HEK293T (cell line): ENCODE results near the gene ZBTB20.

Experiments
- CTCF ChIA-PET: fragments of 350-600 bp; formaldehyde crosslinking; extraction: SDS; loops from one replicate; lab custom pipeline; 2021; ENCODE audit warnings: antibody characterized with exemption, inconsistent platforms; lab: Yijun Ruan, JAX
- POLR2A ChIA-PET: fragments of 350-600 bp; formaldehyde crosslinking; extraction: SDS; loops from one replicate; lab custom pipeline; 2020; ENCODE audit warnings: antibody characterized with exemption, inconsistent platforms; lab: Yijun Ruan, JAX
- DNase-seq: peaks from one replicate; pipeline ENCODE4 v3.0.0; 2012; ENCODE audit warnings: mixed read lengths; ENCODE audit errors: extremely low spot score
- ARNT ChIP-seq: fragments of 450-650 bp; IDR thresholded peaks from 2 replicates; pipeline ENCODE4 v1.6.1; 2017; ENCODE audit warnings: mild to moderate bottlenecking
- BHLHE40 ChIP-seq: fragments of 450-650 bp; IDR thresholded peaks from 2 replicates; pipeline ENCODE4 v1.6.1; 2016; ENCODE audit warnings: mild to moderate bottlenecking, moderate library complexity, borderline replicate concordance
- CTBP1 ChIP-seq: fragments of 450-650 bp; IDR thresholded peaks from 2 replicates; pipeline ENCODE4 v1.6.1; 2016; ENCODE audit warnings: borderline replicate concordance
- ELF4 ChIP-seq: fragments of 450-650 bp; IDR thresholded peaks from 2 replicates; pipeline ENCODE4 v1.6.1; 2017; ENCODE audit warnings: antibody characterized with exemption
- FOXA1 ChIP-seq: fragments of 450-650 bp; IDR thresholded peaks from 2 replicates; pipeline ENCODE4 v1.6.1; 2016; ENCODE audit warnings: mild to moderate bottlenecking
- FOXK2 ChIP-seq: fragments of 450-650 bp; IDR thresholded peaks from 2 replicates; pipeline ENCODE4 v1.6.1; 2016; ENCODE audit warnings: mild to moderate bottlenecking
- FOXM1 ChIP-seq: fragments of 450-650 bp; IDR thresholded peaks from 2 replicates; pipeline ENCODE4 v1.6.1; 2017; ENCODE audit warnings: mild to moderate bottlenecking, borderline replicate concordance
- HDGF ChIP-seq: fragments of 450-650 bp; IDR thresholded peaks from 2 replicates; pipeline ENCODE4 v1.6.1; 2017; ENCODE audit warnings: antibody characterized with exemption, borderline replicate concordance
- L3MBTL2 ChIP-seq: fragments of 450-650 bp; conservative IDR thresholded peaks from 2 replicates; pipeline ENCODE4 v1.6.1; 2016; ENCODE audit warnings: mild to moderate bottlenecking
- LEF1 ChIP-seq: fragments of 450-650 bp; IDR thresholded peaks from 2 replicates; pipeline ENCODE4 v1.6.1; 2017; ENCODE audit warnings: mild to moderate bottlenecking, borderline replicate concordance
- NFRKB ChIP-seq: fragments of 450-650 bp; IDR thresholded peaks from 2 replicates; pipeline ENCODE4 v1.6.1; 2016; ENCODE audit warnings: mild to moderate bottlenecking, moderate library complexity
- PKNOX1 ChIP-seq: fragments of 450-650 bp; IDR thresholded peaks from 2 replicates; pipeline ENCODE4 v1.6.1; 2016
- SP1 ChIP-seq: fragments of 450-650 bp; IDR thresholded peaks from 2 replicates; pipeline ENCODE4 v1.6.1; 2017
- SUZ12 ChIP-seq: fragments of 450-650 bp; IDR thresholded peaks from 2 replicates; pipeline ENCODE4 v1.6.1; 2016; ENCODE audit warnings: mild to moderate bottlenecking
- TARDBP ChIP-seq: fragments of 450-650 bp; IDR thresholded peaks from 2 replicates; pipeline ENCODE4 v1.6.1; 2016
- ZNF384 ChIP-seq: fragments of 450-650 bp; IDR thresholded peaks from 2 replicates; pipeline ENCODE4 v1.6.1; 2016

Gene ZBTB20

GRCh38 chr3:114872588-114872987, 274.5 kb downstream of the ZBTB20 start:
- CTCF ChIA-PET = no interaction called here
- POLR2A ChIA-PET = no interaction called here
- DNase-seq = no peak
- TF ChIP-seq SUZ12 (no peak), CTBP1 (no peak), NFRKB (no peak), FOXM1 (no peak), LEF1 (no peak), SP1 (no peak), TARDBP (no peak), ELF4 (no peak), PKNOX1 (no peak), FOXK2 (no peak), L3MBTL2 (no peak), HDGF (no peak), ARNT (no peak), FOXA1 (no peak), ZNF384 (no peak)

DNA sequence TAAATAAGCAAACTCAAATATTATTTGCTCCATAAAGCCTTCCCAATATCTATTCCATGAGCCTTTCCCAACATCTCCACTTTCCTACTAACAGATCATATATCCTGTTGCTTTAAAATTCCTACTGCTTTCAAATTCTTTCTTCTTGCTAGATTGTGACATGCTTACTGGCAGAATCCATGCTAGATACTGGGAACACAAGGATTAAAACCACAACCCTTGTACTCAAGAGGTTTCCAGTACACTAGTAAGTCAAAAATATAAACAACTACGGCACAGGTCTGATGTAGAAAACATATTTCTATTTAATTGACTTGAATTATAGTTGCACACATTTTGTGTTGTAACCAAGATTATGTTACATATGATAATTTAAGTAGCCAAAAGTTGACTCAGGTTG, 275.0 kb downstream of the ZBTB20 start:
- CTCF ChIA-PET = no interaction called here
- TF ChIP-seq FOXK2 (no peak), PKNOX1 (no peak), NFRKB (no peak), LEF1 (no peak), SUZ12 (no peak), FOXM1 (no peak), TARDBP (no peak), BHLHE40 (no peak)
- DNase-seq = no peak
- POLR2A ChIA-PET = no interaction called here

- CTCF ChIA-PET = no interaction called here
- no peak for DNase-seq
- POLR2A ChIA-PET = no interaction called here
- TF ChIP-seq TARDBP (no peak), ELF4 (no peak), SUZ12 (no peak), BHLHE40 (no peak), NFRKB (no peak), ARNT (no peak), PKNOX1 (no peak), LEF1 (no peak), CTBP1 (no peak), HDGF (no peak)
These were observed 279.1 kb downstream of the ZBTB20 start for GRCh38 chr3:114867835-114868503.

DNA sequence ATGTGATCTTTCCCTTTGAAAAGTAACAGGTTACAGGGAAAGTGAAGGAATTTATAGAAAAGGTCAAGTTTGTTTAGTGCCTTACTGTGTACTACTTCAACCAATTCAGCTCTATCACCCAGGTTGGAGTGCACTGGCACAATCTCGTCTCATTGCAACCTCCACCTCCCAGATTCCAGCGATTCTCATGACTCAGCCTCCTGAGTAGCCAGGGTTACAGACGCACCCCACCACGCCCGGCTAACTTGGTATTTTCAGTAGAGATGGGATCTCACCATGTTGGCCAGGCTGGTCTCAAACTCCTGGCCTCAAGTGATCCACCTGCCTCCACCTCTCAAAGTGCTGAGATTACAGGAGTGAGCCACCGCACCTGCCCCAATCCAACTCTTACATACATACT, 279.7 kb downstream of the ZBTB20 start:
- ChIA-PET CTCF (no interaction called here), POLR2A (no interaction called here)
- TF ChIP-seq SUZ12 (no peak), FOXK2 (no peak), ARNT (no peak), L3MBTL2 (no peak), NFRKB (no peak), FOXA1 (no peak), ELF4 (no peak)
- DNase-seq = no peak

DNA sequence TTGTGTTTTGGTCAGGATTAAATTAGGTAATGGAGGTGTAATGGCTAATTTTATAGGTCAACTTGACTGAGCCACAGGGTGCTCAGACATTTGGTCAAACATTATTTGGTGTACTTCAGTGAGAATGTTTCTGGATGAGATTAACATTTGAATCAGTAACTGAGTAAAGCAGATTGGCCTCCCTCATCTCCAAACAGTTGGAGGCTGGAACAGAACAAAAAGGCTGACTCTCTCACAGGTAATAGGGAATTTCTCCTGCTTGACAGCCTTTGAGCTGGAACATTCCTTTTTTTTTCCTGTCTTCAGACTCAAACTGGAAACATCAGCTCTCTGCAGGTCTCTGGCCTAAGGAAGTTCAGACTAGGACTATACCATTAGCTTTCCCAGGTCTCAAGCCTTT, 280.7 kb downstream of the ZBTB20 start:
- no peak for DNase-seq
- ChIA-PET POLR2A (no interaction called here), CTCF (no interaction called here)
- no peak for TF ChIP-seq ZNF384
- no peak for TF ChIP-seq L3MBTL2
- TF ChIP-seq FOXK2 = no peak
- no peak for TF ChIP-seq SP1
- TF ChIP-seq LEF1 = no peak
- no peak for TF ChIP-seq FOXM1
- TF ChIP-seq ELF4 = no peak
- TF ChIP-seq ARNT = no peak
- TF ChIP-seq SUZ12 = no peak
- no peak for TF ChIP-seq FOXA1
- TF ChIP-seq HDGF = no peak
- no peak for TF ChIP-seq NFRKB
- no peak for TF ChIP-seq CTBP1
- TF ChIP-seq PKNOX1 = no peak
- TF ChIP-seq TARDBP = no peak
- TF ChIP-seq BHLHE40 = no peak

GRCh38 chr3:114864970-114865369, 282.1 kb downstream of the ZBTB20 start:
- no peak for TF ChIP-seq SUZ12
- no peak for TF ChIP-seq CTBP1
- no peak for TF ChIP-seq BHLHE40
- no peak for DNase-seq
- POLR2A ChIA-PET = no interaction called here
- CTCF ChIA-PET = no interaction called here

DNA sequence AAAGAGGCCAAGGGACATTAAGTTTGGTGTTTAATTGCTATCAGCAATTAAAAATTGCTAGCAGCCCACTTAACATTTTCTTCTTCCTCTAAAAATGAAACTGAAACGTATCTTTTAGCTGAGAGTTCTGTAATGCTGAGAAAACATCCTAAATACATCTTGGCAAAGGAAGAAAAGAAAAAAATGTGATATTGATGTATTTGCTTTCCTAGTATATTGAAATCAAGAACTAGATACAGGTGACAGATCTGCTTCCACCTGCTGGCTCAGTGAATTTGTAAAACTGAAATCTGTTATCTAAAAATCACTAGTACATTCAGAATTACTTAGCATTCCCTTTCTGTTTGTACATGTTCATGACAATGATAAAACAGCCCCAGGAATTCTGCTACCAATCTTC, 283.2 kb downstream of the ZBTB20 start:
- no peak for TF ChIP-seq SP1
- TF ChIP-seq LEF1 = no peak
- TF ChIP-seq FOXK2 = no peak
- TF ChIP-seq NFRKB = no peak
- TF ChIP-seq CTBP1 = no peak
- no peak for DNase-seq
- ChIA-PET CTCF (no interaction called here), POLR2A (no interaction called here)
